Renal cortex interstitium (tissue), 11 donors: ENCODE measurements around the gene XPO4. TPM values are rescaled to one million over a fixed set of nuclear protein-coding genes. Genes with fewer than 3 reads are reported as not detected.
"Not testable (repeated sequence)": the region's sequence is repeated elsewhere in the genome, so short reads cannot be mapped to it uniquely, and the experiment has no call there.

Experiments used
- DNase-seq, 11 donors: peaks; one replicate each; pipeline ENCODE4 v3.0.0-alpha.2; 2013; ENCODE audit warnings: low read depth in 9 of 11, low spot score in 4 of 11; ENCODE audit errors: extremely low read depth in 1 of 11
- polyA plus RNA-seq, 3 donors: library from polyadenylated mRNA; unstranded; fragments of 120-200 nt; gene quantifications; one replicate each; pipeline ENCODE4 v1.2.1, GENCODE V29; 2013; ENCODE audit not compliant: insufficient read length in 3 of 3

Gene XPO4
- polyA plus RNA-seq, 3 donors: 18.9 to 20.7 (median 19.8) TPM

DNA sequence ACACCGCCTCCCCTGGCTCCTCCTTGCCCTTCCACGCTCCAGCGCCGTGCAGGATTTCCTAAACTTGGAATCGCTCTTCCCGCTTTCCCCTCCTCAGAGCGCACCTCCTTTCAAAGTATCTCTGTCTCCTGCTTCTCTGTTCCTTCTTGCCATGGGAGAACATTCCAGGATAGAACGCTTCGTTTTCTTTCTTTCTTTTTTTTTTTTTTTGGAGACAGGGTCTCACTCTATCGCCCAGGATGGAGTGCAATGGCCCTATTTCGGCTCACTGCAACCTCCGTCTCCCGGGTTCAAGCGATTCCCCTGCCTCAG lies 574 bp upstream of the XPO4 start:
- peak in 2 of 11 donors; percentile 25 to 33 for DNase-seq

DNA sequence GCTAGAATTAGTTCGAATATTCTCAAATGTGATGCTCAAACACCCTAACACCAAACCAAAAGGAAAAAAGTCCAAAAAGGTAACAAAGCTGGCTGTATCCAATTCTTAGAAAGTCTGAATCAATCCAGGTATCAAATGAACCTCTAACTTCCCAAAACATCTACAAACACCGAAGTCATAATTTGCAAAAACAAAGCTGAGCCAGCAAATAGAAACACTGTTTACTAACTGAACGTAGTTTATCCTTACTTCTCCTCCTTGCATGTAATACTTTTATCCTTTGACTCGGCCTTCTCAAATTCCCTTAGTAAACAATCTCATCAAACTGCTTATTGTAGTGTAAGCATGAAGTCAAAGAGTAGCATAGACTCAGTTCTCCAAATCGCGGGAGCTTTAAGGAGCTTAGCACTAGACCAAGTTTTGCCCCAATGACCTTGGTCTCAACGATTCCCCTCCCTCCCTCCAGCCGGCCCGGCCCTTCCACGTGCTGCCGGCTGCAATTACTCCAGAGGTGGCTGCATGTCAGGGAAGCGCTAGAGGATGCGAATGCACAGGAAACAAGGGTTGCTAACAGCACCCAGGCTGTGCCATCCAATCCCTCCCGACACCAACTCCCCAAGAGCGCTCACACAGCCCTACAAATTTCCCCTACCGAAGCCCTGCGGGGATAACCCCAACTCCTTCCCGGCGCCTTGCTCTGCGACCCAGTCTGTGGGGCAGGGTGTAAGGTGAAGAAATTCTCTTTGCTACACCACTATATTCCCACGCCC lies 693 bp downstream of the XPO4 start:
- peak in 8 of 11 donors; percentile 15 to 27 (median 20) for DNase-seq

DNA sequence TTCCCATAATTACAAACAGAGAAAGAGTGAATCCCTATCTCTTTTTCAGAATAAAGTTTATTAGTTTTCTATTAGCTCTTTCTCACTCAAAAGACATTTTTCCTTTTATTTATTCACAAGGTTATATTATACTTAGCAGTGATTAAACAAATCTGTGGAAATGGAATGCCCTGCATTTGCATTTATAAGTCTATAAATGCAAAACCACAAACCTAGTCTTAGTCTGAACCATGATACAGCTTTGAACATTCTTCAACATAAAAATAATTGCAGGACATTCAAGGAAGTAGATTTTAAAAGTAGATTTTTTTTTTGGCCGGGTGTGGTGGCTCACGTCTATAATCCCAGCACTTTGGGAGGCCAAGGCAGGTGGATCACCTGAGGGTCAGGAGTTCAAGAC lies 8.3 kb downstream of the XPO4 start:
- DNase-seq: no peak

DNA sequence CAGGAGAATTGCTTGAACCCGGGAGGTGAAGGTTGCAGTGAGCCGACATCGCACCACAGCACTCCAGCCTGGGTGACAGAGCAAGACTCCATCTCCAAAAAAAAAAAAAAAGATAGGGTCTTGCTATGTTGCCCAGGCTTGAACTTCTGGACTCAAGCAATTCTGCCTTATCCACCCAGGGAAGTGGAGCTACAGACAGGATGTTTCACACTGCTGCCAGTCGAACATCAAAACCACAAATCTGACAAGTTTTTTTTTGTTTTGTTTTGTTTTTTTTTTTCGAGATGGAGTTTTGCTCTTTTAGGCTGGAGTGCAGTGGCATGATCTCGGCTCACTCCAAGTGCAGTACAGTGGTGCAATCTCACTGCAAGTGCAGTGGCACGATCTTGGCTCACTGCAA lies 10.8 kb downstream of the XPO4 start:
- no peak for DNase-seq

- no peak for DNase-seq
Measured at GRCh38 chr13:20891034-20891433, 11.5 kb downstream of the XPO4 start.

GRCh38 chr13:20890540-20890939 lies 12.0 kb downstream of the XPO4 start:
- not testable (repeated sequence) for DNase-seq

DNA sequence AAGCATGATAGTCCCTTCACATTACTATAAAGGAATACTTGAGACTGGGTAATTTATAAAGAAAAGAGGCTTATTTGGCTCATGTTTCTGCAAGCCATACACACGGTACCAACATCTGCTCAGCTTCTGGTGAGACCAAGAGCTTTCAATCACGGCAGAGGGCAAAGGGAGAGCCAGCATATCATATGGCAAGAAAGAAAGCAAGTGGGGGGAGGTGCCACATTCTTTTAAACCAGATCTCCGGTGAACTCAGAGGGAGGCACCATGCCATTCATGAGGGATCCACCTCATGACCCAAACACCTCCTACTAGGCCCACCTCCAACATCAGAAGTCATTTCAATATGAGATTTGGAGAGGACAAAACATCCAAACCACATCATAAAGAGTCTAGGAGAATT lies 20.3 kb downstream of the XPO4 start:
- no peak for DNase-seq

- no peak for DNase-seq
Measured at GRCh38 chr13:20877902-20878301, 24.6 kb downstream of the XPO4 start.

DNA sequence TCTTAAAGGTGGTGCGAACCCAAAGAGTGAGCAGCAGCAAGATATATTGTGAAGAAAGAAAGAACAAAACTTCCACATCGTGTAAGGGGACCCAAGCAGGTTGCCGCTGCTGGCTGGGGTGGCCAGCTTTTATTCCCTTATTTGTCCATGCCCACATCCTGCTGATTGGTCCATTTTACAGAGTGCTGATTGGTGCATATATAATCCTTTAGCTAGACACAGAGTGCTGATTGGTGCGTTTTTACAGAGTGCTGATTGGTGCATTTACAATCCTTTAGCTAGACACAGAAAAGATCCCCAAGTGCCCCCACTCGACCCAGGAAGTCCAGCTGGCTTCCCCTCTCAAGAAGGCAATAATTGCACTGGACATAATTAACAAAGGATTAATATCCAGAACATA lies 25.7 kb downstream of the XPO4 start:
- not testable (repeated sequence) for DNase-seq

DNA sequence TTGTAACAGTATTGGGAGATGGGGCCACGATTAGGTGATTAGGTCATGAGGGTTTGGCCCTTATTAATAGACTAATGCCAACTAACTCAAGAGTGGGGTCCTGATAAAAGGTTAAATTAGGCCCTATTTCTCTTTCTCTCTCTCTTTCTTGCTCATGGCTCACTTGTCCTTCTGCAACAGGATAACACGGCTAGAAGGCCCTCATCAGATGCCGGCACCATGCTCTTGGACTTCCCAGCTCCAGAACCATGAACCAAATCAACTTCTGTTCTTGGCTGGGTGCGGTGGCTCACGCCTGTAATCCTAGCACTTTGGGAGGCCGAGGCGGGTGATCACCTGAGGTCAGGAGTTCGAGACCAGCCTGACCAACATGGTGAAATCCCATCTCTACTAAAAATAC lies 28.1 kb downstream of the XPO4 start:
- not testable (repeated sequence) for DNase-seq

DNA sequence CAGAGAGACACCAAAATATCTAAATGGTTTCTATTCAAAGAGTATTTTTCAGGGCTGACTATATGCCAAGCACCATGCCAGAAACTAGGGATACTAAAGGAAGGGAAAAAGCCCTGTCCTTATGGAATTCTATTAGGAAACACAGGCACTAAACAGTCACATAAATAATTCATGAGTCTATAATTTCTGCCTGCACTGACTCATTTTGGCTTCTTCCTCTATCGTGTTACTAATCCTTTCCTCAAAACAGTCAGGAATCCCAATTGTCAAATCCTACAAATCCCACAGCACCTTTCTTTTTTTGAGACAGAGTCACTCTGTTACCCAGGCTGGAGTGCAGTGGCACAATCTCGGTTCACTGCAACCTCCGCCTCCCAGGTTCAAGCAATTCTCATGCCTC lies 29.2 kb downstream of the XPO4 start:
- DNase-seq: no peak

DNA sequence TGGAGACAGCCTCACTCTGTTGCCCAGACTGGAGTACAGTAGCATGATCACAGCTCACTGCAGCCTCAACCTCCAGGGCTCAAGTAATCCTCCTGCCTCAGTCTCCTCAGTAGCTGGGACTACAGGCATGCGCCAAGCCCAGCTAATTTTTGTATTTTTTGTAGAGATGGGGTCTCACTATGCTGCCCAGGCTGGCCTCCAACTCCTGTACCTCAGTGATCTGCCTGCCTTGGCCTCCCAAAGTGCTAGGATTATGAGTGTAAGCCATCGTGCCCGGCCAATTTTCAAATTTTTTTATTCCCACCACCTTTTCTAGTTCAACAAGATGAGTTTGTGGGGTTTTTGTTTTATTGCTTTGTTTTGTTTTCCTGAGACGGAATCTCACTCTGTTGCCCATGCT lies 31.7 kb downstream of the XPO4 start:
- no peak for DNase-seq

- DNase-seq: no peak
Measured at GRCh38 chr13:20869540-20869939, 33.0 kb downstream of the XPO4 start.

DNA sequence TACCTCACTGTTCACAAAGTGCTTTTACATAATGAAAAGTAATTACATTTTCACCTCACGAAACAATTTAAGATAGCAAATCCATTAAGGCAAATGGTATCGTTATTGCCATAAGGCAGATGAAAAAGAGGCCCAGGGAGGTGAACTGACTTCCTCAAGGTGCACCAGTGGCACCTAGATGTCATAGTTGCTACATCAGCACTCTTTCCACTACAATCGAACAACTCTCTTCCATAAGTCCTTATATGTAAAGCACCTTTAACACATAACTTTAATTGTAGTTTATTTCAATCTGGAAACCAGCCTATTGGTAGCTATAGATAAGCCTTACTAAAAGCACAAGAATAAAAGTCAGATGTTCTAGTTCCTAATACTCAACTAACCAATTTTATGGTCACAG lies 35.1 kb downstream of the XPO4 start:
- DNase-seq: no peak

DNA sequence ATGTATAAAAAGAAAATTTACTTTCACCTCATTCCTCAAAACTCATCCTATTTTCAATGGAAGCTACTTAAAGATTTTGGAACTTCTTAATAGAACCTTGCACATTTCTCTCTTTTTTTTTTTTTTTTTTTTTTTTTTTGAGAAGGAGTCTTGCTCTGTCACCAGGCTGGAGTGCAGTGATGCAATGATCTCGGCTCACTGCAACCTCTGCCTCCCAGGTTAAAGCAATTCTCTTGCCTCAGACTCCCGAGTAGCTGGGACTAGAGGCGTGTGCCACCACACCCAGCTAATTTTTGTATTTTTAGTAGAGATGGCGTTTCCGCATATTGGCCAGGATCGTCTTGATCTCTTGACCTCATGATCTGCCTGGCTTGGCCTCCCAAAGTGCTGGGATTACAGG lies 40.9 kb downstream of the XPO4 start:
- not testable (repeated sequence) for DNase-seq

DNA sequence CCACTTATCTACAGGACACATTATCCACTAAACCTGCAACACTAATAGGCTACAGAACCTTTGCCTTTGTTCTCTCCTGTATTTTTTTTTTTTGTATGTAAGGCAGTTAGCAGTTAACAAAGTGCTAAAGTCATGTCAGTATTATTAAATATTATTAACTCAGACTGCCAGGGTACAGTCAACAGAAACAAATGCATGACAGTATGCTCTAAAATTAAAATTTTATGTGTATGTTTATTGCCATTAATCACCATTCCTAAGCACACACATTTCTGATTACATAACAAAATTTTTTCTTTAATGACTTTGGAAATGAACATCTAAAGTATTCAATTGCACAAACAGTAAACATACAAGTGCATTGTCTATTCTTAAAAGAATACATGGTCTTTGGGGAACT lies 41.7 kb downstream of the XPO4 start:
- no peak for DNase-seq

GRCh38 chr13:20856650-20857049 lies 45.9 kb downstream of the XPO4 start:
- DNase-seq: no peak

DNA sequence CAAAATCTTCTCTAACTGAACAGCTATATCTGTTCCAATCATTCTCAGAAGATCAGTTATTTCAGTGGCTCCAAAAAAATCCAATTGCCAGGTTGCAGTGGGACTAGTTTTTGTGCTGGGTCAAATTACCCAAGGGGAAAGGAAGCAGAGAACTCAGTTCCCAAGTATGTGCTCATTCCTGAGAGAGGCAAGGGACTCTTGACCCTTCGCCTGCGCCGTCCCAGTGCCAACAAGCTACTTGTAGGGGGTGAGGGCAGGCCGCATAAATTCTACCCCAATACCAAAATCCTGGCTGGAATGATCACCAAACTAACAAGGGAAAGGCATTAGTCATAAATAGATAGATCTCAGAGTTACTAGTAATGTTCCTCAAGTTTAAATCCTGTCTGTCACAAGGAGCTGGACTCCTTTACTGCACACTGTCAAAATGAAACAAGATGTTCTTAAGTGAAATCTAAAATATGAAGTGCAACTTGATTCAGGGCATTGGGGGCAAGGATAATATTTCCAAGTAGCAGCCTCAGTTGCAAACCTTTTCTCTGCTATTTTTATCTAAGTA lies 50.6 kb downstream of the XPO4 start:
- no peak for DNase-seq

DNA sequence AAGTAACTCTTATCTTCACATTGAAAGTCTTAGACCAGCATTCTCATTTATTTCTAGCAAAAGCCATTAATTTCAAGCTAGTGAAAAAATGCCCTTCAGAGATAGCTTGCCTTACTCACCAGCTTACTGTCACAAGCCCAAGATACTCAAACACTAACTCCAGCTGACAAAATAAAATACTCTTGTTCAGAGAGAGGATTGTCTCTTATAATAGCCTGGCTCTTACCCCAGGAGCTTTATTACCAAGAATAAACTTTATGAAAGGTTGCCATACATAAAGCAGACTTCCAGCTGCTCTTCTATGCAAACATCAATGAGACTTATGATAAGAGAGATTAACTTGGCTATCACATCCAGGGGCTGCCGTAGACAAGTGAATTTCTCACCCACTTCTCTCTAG lies 53.6 kb downstream of the XPO4 start:
- DNase-seq: no peak

- no peak for DNase-seq
Measured at GRCh38 chr13:20848203-20848602, 54.3 kb downstream of the XPO4 start.

GRCh38 chr13:20847296-20847695 lies 55.2 kb downstream of the XPO4 start:
- DNase-seq: no peak
